Inferior parietal cortex (tissue), 1 donor: Measurements from ENCODE around the gene TRIM31.

Source experiments
- DNase-seq: peaks from one replicate; pipeline ENCODE4 v3.0.0-alpha.2; 2016; ENCODE audit errors: extremely low spot score

The TRIM31 gene

GRCh38 chr6:30113003-30113759, at the start of gene TRIM31:
TSS of gene TRIM31 (minus strand) at chr6:30113090. CDS start at chr6:30112805, 285 bp downstream.
- no peak for DNase-seq

DNA sequence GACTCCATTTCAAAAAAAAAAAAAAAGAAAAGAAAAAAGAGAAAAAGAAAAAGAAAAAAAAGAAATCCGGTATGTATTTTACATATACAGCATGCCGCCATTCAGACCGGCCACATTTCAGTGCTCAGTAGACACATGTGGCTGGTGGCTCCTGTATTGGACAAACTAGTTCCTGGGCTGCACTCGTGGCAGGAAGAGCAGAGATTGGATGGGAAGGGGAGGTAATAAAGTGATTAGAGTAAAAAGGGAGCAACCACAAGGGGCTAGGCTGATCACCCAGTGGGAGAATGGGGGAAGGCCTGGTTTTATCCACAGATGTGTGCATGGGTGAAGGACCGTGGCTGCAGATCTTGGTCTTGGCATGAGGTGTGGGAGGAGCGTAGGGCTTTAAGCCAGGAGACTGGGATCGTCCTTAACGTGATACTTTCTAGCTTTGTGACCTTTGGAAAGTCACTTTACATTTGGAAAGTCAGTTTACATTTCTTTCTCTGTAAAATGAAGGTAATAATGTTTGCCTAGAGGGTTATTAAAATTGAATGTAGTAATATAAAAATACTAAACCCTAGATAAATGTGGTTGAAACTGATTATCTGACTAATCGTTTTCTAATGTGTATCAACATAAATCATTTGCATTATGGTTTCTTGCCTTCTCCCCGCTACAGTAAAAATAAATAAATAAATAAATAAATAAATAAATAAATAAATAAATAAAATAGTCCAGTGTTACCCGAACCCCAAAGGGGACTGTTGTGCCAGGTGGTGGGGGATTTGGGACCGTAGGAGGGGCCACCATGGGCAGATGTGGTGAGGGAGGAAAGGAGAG, 49.6 kb upstream of the TRIM31 start:
- no peak for DNase-seq

- DNase-seq = no peak
These were observed 48.1 kb upstream of the TRIM31 start, which contains the start of gene TRIM10 for GRCh38 chr6:30160785-30161531. TSS of gene TRIM10 (minus strand) at chr6:30161211. CDS start at chr6:30160858, 353 bp downstream.

GRCh38 chr6:30160008-30160784, 47.3 kb upstream of the TRIM31 start:
- no peak for DNase-seq

- peak; percentile 38 for DNase-seq
These were observed 45.7 kb upstream of the TRIM31 start for GRCh38 chr6:30158475-30159040.

DNA sequence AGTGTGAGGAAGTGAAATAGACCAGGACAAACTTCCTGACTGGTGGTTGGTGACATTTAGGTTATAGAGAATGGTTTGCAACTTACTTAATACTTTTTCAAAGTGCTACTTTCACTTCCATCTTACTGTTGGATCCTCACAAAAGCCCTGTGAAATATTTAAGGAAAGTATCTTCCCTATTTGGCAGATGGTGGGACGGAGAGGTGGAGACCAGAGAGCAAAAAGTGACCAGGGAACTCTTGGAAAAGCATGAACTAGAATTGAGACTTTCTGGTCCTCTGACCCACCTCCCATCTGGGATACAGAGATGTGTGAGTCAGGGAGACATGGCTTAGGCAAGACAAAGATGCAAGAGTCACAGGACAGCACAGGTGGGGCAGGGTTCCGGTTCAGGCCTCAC, 45.1 kb upstream of the TRIM31 start:
- no peak for DNase-seq

GRCh38 chr6:30157581-30157980, 44.7 kb upstream of the TRIM31 start:
- DNase-seq = no peak

- DNase-seq = no peak
These were observed 43.9 kb upstream of the TRIM31 start for GRCh38 chr6:30156774-30157173.

GRCh38 chr6:30156262-30156599, 43.3 kb upstream of the TRIM31 start:
- no peak for DNase-seq

- DNase-seq = no peak
These were observed 42.8 kb upstream of the TRIM31 start for GRCh38 chr6:30155520-30156261.

- no peak for DNase-seq
These were observed 42.0 kb upstream of the TRIM31 start for GRCh38 chr6:30154709-30155519.

DNA sequence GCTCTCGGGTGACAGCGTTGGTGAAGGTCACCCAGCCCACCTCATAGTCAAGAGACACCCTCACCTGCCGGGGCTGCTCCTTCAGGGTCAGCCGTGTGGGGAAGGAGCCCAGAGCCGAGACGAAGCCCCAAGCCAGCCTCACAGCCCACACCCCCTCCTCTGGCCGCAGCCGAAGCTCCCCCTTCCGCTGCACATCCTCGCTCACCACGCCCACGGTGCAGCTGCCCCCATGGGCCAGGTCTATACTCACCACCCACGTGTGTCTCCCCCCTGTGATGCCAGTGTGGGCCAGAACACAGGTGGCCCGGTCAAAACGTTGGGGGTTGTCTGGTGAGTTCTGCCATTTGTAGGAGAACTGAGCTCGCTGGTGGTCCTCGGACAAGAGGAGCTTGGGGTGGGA, 41.2 kb upstream of the TRIM31 start:
- DNase-seq = no peak

DNA sequence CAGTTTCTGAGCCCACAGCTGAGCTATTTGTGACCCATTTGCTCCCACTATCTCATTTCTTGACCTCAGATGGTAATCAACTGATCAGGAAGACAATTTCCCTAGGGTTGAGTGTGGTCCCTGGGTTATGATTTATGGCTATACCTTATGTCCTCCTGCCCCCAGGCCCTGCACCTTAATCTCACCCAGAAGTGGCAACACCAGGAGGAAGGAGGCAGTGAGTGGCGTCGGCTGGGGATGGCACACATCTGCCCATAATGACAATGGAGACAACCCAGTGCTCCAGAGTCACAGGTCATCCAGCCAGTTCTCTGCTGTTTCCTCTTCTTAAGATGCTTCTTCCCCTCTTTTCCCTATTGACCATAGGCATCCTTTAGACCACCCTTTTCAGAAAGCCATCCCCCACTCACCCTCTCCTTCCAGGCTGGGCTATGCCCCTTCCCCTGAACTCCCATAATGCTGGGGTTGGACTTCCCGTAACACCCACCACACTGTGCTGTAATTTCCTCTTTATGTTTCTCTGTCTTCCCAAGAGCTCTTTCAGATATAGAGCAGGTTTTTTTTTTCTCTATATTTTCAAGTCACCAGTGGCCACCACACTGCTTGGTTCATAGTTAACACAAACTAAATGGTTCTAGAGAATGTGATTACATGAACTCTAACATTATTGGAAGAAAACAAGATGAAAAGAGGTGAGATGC, 40.2 kb upstream of the TRIM31 start:
- DNase-seq = no peak

GRCh38 chr6:30152016-30152673, 39.3 kb upstream of the TRIM31 start:
- DNase-seq = no peak

- DNase-seq = no peak
These were observed 38.7 kb upstream of the TRIM31 start for GRCh38 chr6:30151580-30151979.

DNA sequence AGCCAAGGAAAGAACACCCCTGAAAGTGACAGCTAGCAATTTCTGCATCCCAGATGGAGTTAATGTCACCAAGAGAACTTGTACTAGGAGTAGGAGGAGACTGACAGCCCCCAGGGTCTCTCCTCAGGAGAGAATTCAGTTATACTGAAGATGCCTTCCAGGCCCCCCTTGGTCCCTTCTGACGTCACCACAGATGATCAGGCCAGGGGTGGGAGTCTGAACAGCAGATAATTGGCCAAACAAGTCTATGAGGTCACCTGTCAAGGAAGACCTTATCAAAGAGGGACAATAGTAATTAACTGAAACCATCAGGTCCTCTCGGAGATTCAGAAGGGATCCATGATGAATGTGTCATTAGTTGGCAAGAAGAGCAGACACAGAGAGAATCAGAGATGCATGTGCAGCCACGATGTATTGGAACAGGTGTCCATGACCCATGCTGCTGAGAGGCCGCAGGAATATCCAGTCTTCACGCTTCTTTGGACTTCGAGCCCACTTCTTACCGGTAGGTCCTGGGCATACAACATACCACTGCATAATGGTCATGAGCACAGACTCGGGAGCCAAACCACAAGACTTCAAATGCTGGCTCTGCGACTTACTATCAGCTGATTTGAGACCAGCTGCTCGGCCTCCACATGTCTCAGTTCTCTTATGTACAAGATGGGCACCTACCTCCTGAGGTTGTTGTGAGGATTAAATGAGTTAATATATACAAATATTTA, 37.9 kb upstream of the TRIM31 start:
- DNase-seq = no peak

GRCh38 chr6:30149858-30150550, 37.1 kb upstream of the TRIM31 start:
- no peak for DNase-seq
